ENCODE results near the gene HOXB6.

HOXB6 gene

DNA sequence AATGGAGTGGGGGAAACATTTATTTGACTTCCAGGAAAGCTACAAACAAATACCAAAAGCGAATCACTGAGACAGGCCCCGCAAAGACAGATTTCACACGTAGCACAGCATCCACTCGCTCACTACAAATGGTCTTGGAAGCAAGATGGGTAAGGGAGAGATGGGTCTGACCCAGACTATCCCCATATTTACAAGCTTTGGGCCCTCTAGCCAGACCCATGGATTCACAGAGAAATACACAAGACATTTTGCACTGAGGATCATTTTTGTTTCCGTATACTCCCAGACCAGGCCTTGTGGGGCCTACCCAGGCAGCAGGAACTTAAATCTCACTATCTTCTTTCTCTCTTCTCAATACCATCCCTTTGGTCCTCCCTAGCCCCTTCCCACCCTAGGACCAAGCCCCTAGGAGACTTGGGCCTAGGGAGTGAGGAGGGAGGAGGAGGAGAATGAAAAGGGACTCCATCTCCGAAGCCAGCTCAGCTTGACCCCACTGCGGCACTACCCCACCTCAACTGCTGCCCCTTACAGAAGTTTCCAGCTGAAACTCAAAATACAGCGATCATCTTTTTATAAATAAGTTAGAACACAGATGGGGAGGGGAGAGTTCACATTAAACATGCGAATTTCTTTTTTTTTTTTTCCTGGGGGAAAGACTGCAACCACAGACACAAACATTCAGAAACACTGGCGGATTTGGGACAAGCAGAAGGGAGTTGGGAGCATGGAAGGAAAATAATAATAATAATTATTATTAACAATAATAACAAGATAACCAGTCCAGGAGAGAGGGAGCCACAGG lies 13.3 kb downstream of the HOXB6 start:
- H3K36me3 ChIP-seq (ENCODE audit: insufficient read depth, low read length), result peaks cover 22% of the 10 kb centered on the region
- H3K27ac ChIP-seq, result no peak overlapping the region
- DNase-seq (ENCODE audit: low read depth, low spot score), result no peak
- H3K9ac ChIP-seq (ENCODE audit: insufficient read length), result no peak overlapping the region
- TF ChIP-seq EZH2 (IDR thresholded peaks at IDR 0.05) (no peak), POLR2AphosphoS5 (IDR thresholded peaks at IDR 0.05; ENCODE audit: borderline replicate concordance, low read depth, low read length) (no peak), FOXP2 (optimal IDR thresholded peaks at IDR 0.05; ENCODE audit: control extremely low read depth, extremely low read length, insufficient read depth) (no peak)
- no peak overlapping the region for H3K4me3 ChIP-seq
- H3K9me3 ChIP-seq (ENCODE audit: low read depth, low read length), result no peaks in the 10 kb centered on the region

DNA sequence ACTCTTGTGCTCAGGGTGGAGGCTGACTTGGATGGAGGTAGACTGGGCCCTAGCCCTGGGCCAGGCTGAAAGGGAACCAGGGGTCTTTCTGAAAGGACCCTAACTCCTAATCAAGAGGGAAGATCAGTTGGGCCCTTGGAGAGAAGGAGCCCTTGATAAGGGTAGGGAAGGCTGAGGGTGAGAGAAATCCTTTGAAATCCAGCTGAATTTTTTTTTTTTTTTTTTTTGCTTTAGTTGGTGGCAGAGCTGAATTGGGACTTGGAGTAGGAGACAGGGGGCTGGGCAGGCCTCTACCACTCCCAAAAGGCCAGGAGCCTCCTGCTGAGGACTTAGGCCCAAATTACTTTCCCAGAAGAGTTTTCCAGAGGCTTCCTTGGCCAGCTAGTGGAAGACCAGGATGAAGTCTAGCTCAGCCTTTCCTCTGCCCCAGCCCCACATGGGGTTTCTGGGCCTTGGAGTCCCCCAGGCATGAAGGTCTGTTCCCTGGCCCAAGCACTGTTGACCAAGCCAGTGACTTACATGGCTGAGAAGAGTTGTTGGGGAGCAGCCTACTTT lies 14.1 kb downstream of the HOXB6 start:
- DNase-seq (ENCODE audit: low read depth, low spot score), result no peak
- Histone ChIP-seq H3K36me3 (ENCODE audit: insufficient read depth, low read length) (peaks cover 22% of the 10 kb centered on the region), H3K27ac (no peak overlapping the region), H3K4me3 (no peak overlapping the region), H3K9me3 (ENCODE audit: low read depth, low read length) (no peaks in the 10 kb centered on the region), H3K9ac (ENCODE audit: insufficient read length) (no peak overlapping the region)
- TF ChIP-seq EZH2 (IDR thresholded peaks at IDR 0.05) (no peak), FOXP2 (optimal IDR thresholded peaks at IDR 0.05; ENCODE audit: control extremely low read depth, extremely low read length, insufficient read depth) (no peak), POLR2AphosphoS5 (IDR thresholded peaks at IDR 0.05; ENCODE audit: borderline replicate concordance, low read depth, low read length) (no peak)

DNA sequence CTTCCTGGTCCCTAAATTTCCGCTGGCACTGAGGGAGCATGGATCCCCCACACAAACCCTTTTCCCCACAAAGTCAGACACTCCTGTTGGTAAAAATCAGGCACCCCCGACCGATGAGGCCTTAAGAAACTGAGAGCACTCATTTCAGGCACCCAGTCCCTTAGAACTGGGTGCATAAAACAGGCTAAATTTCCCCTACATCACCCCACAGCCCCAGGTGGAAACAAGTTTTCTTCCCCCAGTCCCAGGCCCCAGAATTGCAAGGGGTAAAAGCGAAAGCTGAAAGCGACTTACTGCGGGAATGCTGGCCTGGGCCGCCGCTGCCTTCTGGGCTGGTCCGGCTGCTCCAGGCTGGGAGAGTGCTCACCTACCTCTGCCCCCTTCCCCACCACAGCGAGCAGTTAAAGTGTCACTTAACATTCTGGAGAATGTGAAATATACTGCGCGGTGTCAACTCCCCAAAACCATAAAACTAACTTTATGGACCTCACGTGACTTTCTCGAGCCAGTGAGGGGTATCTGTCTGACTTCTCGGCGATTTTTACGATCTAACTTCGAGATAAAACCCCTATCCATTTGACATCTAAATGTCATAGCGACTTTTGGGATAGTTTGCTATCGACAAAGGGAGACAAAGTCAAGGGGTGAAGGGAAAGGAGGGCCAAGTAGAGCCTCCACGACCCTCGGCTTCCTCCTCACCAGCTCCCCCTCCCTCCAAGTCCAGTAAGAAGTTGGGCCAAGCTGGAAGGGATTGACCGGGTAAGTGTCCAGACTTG lies 14.8 kb downstream of the HOXB6 start, which contains the start of gene HOXB3:
Gene HOXB3 (minus strand): TSS at position 411 of the 776 bp plus-strand sequence. CDS start 37,767 bp downstream, outside the sequence.
- TF ChIP-seq POLR2AphosphoS5 (IDR thresholded peaks at IDR 0.05; ENCODE audit: borderline replicate concordance, low read depth, low read length) (no peak), EZH2 (IDR thresholded peaks at IDR 0.05) (no peak), FOXP2 (optimal IDR thresholded peaks at IDR 0.05; ENCODE audit: control extremely low read depth, extremely low read length, insufficient read depth) (no peak)
- H3K9ac ChIP-seq (ENCODE audit: insufficient read length), result no peak within 1 kb of the TSS
- H3K9me3 ChIP-seq (ENCODE audit: low read depth, low read length), result no peaks in the 10 kb centered on the region
- peaks cover 17% of the 10 kb centered on the region for H3K36me3 ChIP-seq (ENCODE audit: insufficient read depth, low read length)
- H3K27ac ChIP-seq, result no peak within 1 kb of the TSS
- no peak for DNase-seq (ENCODE audit: low read depth, low spot score)
- no peak within 1 kb of the TSS for H3K4me3 ChIP-seq

DNA sequence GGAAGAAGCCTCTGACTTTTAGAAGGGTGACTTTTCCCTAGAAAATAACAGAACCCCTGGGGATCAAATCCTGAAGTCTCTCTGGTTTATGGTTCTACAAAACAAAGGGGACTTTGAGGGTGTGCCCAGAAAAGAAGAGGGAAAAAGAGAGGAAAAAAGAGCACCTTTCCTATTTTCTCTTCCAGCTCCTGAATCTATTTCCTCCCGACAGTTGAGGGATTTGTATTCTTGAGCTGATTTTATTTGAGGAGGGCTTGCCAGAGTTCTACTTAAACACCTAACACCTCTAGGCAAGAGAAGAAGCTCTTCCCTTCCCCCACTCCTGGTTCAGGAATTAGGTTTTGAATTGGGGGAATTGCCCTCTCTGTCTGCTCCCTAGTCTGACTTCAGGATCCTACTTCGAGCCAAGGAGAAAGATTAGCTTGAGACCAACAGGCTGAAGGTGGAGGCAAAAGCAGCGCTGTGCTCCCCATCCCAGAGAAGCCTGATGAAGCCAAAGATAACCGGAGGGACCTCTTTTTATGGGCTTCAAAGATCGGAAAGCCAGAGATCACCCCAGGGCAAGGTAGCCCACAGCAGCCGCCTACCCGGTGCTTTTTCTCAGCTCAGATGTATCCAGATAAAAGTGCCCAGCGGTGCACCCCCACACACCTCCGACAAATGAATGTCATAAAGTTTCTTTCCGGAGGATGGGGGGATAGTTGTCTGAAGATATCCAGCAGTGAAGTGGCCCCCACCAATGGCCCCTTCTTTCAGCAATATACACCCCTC lies 15.5 kb downstream of the HOXB6 start:
- Histone ChIP-seq H3K9ac (ENCODE audit: insufficient read length) (no peak overlapping the region), H3K36me3 (ENCODE audit: insufficient read depth, low read length) (peaks cover 16% of the 10 kb centered on the region), H3K4me3 (no peak overlapping the region), H3K27ac (no peak overlapping the region), H3K9me3 (ENCODE audit: low read depth, low read length) (no peaks in the 10 kb centered on the region)
- no peak for DNase-seq (ENCODE audit: low read depth, low spot score)
- TF ChIP-seq POLR2AphosphoS5 (IDR thresholded peaks at IDR 0.05; ENCODE audit: borderline replicate concordance, low read depth, low read length) (no peak), FOXP2 (optimal IDR thresholded peaks at IDR 0.05; ENCODE audit: control extremely low read depth, extremely low read length, insufficient read depth) (no peak), EZH2 (IDR thresholded peaks at IDR 0.05) (no peak)

DNA sequence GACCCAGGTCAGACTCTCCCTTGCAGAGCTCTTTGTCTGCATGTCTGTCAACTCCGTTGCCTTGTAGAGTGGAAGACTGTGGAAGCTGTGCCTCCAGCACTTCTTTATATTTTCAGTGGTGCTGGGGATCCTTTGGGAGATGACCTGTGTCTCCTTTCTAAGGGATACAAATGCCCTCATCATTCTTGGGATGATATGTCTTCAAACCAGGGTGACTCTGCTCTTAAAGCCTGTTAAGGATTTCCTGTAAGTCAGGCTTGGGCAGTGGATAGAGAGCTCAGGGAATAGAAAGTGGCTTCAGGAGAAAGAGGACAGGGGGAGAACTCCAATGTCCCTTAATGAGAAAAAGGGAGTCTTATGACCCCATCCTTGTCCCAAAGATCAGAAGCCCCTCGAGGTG lies 16.3 kb downstream of the HOXB6 start:
- H3K4me3 ChIP-seq, result no peak overlapping the region
- DNase-seq (ENCODE audit: low read depth, low spot score), result no peak

DNA sequence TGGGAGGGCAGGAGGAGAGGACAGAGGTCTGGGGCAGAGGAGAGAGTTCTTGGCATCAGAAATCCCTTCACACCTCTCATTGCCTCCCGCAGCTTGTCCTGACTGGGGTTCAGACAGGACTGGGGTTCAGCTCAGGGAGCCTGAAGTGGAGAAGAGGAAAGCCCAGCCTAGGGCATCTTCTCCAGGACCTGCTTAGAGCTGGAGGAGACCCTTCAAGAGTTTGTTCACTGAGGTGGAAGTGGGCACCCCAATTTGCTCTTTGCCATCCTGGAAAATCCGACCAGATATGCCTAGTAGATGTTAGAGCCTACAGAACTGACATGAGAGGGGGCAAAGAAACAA lies 16.7 kb downstream of the HOXB6 start:
- H3K36me3 ChIP-seq (ENCODE audit: insufficient read depth, low read length), result peaks cover 15% of the 10 kb centered on the region
- TF ChIP-seq FOXP2 (optimal IDR thresholded peaks at IDR 0.05; ENCODE audit: control extremely low read depth, extremely low read length, insufficient read depth) (no peak), EZH2 (IDR thresholded peaks at IDR 0.05) (no peak), POLR2AphosphoS5 (IDR thresholded peaks at IDR 0.05; ENCODE audit: borderline replicate concordance, low read depth, low read length) (no peak)
- H3K9ac ChIP-seq (ENCODE audit: insufficient read length), result no peak overlapping the region
- DNase-seq (ENCODE audit: low read depth, low spot score), result no peak
- no peak overlapping the region for H3K4me3 ChIP-seq
- no peaks in the 10 kb centered on the region for H3K9me3 ChIP-seq (ENCODE audit: low read depth, low read length)
- H3K27ac ChIP-seq, result peak overlapping the region; percentile 38; the same call in 1 of the 2 replicates

More for the DNA sequence above, 16.3 kb downstream of the HOXB6 start:
- peaks cover 16% of the 10 kb centered on the region for H3K36me3 ChIP-seq (ENCODE audit: insufficient read depth, low read length)
- no peak overlapping the region for H3K9ac ChIP-seq (ENCODE audit: insufficient read length)
- no peak overlapping the region for H3K27ac ChIP-seq
- no peaks in the 10 kb centered on the region for H3K9me3 ChIP-seq (ENCODE audit: low read depth, low read length)
- no peak for TF ChIP-seq EZH2 (IDR thresholded peaks at IDR 0.05)
- TF ChIP-seq FOXP2 (optimal IDR thresholded peaks at IDR 0.05; ENCODE audit: control extremely low read depth, extremely low read length, insufficient read depth), result no peak
- no peak for TF ChIP-seq POLR2AphosphoS5 (IDR thresholded peaks at IDR 0.05; ENCODE audit: borderline replicate concordance, low read depth, low read length)

GRCh38 chr17:48587276-48588073 lies 17.3 kb downstream of the HOXB6 start:
- H3K4me3 ChIP-seq, result peak overlapping the region; percentile 29; the same call in 1 of the 2 replicates
- H3K36me3 ChIP-seq (ENCODE audit: insufficient read depth, low read length), result peaks cover 14% of the 10 kb centered on the region
- no peak for TF ChIP-seq POLR2AphosphoS5 (IDR thresholded peaks at IDR 0.05; ENCODE audit: borderline replicate concordance, low read depth, low read length)
- peak; percentile 94 for TF ChIP-seq FOXP2 (optimal IDR thresholded peaks at IDR 0.05; ENCODE audit: control extremely low read depth, extremely low read length, insufficient read depth)
- peak overlapping the region; percentile 38; the same call in 1 of the 2 replicates for H3K27ac ChIP-seq
- no peaks in the 10 kb centered on the region for H3K9me3 ChIP-seq (ENCODE audit: low read depth, low read length)
- no peak for DNase-seq (ENCODE audit: low read depth, low spot score)
- H3K9ac ChIP-seq (ENCODE audit: insufficient read length), result peak overlapping the region; percentile 46

Measured in SK-N-MC (cell line).